Naive thymus-derived CD8-positive, alpha-beta T cell (primary cell): ENCODE results near the gene OPRL1. TPM values are rescaled to one million over a fixed set of nuclear protein-coding genes. Genes with fewer than 3 reads are reported as not detected.

Source experiments
- ATAC-seq, 2 donors: fragments of 150-1000 bp; cut with Tn5 transposase in 1 of 2; sonication (Bioruptor Pico), chemical (Tn5 transposase) in 1 of 2; 1 replicate in 1 of 2; 2 replicates in 1 of 2; pipeline ENCODE4 v1.10.0; 2021; ENCODE audit warnings: mild to moderate bottlenecking in 2 of 2, moderate library complexity in 2 of 2
- POLR2A ChIA-PET: fragments of 350-600 bp; sonication (Branson Sonifier 250); formaldehyde crosslinking; loops from one replicate; lab custom pipeline; 2021; ENCODE audit warnings: antibody characterized with exemption; lab: Charles Lee
- DNase-seq, 10 donors: peaks; one replicate each; pipeline versions ENCODE4 v3.0.0 to v3.0.0-alpha.2; 2020 to 2022
- H3K27ac Mint-ChIP-seq, 10 donors: one replicate each; pipeline ENCODE4 v1.8.0; 2020 to 2022; ENCODE audit warnings: mild to moderate bottlenecking in 10 of 10, mixed read lengths in 10 of 10, moderate library complexity in 4 of 10, inconsistent platforms in 1 of 10
- H3K27me3 Mint-ChIP-seq, 5 donors: one replicate each; pipeline ENCODE4 v1.8.0; 2021 to 2022; ENCODE audit warnings: mixed read lengths in 5 of 5
- H3K36me3 Mint-ChIP-seq, 3 donors: one replicate each; pipeline ENCODE4 v1.8.0; 2020 to 2022; ENCODE audit warnings: mixed read lengths in 3 of 3, mild to moderate bottlenecking in 2 of 3, inconsistent platforms in 1 of 3
- H3K4me1 Mint-ChIP-seq, 4 donors: one replicate each; pipeline ENCODE4 v1.8.0; 2021 to 2022; ENCODE audit warnings: mixed read lengths in 4 of 4
- H3K4me3 Mint-ChIP-seq, 10 donors: one replicate each; pipeline ENCODE4 v1.8.0; 2020 to 2022; ENCODE audit warnings: mild to moderate bottlenecking in 10 of 10, mixed read lengths in 10 of 10, moderate library complexity in 6 of 10, inconsistent platforms in 1 of 10
- H3K9me3 Mint-ChIP-seq, 9 donors: one replicate each; pipeline ENCODE4 v1.8.0; 2020 to 2022; ENCODE audit warnings: mixed read lengths in 9 of 9, mild to moderate bottlenecking in 3 of 9, inconsistent platforms in 1 of 9, moderate library complexity in 1 of 9
- polyA plus RNA-seq, 3 donors: library from polyadenylated mRNA; unstranded; fragments of 300-500 nt; fragmentation: Illumina TruSeq; gene quantifications; one replicate each; pipeline ENCODE4 v1.2.3, GENCODE V29; 2021
- total RNA-seq, 8 experiments: library from RNA in 2 of 8; stranded (reverse) in 2 of 8; gene quantifications; one replicate each; pipeline ENCODE4 v1.2.3 and lab custom pipeline; 2021 to 2026

The OPRL1 gene
- total and polyA plus RNA-seq, 5 experiments from 2014 or later, result 0.77 to 1.6 (median 0.91) TPM

DNA sequence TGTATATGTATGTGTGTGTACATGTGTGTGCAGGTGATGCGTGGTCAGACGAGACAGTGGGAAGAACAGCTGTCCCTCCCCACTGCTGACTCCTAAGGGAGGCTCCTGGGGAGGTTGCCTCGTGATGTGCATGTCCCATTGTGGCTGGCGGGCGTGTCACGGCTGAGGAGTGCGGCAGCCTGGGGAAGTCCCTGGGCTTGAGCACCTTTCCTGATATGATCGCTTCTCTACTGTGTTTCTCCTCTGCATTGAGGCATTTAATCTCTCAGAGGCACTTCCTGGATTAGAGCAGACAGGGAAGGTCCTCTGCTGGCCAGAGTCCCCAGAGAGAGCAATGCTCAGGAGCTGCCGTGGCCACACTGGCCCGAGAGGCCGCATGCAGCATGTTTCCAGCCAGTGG lies 16.0 kb downstream of the OPRL1 start:
- Mint-ChIP-seq H3K4me1 (peaks cover 5 to 17% (median 11%) of the 10 kb centered on the region in 4 donors), H3K36me3 (peaks cover 0 to 5% (median 3%) of the 10 kb centered on the region in 3 donors), H3K27ac (no peak overlapping the region), H3K4me3 (no peak overlapping the region), H3K27me3 (peaks cover 0 to under 1% (median 0%) of the 10 kb centered on the region in 5 donors), H3K9me3 (peaks cover 0 to 11% (median 0%) of the 10 kb centered on the region in 9 donors)
- POLR2A ChIA-PET, result no interaction called here
- no peak for DNase-seq
- no peak for ATAC-seq

DNA sequence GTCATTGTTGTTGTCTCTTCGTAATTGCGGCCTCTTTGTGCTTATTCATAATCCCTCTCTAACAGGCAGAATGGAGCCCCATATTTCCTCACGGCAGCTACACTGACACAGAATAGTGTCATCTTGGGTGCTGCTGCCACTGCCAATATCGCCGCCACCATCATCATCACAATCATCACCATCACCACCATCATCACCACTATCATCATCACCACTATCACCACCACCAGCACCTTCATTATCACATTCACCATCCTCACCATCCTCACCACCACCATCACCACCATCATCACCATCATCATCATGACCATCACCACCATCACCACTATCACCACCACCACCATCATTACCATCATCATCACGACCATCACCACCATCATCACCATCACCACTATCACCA lies 16.7 kb downstream of the OPRL1 start:
- POLR2A ChIA-PET, result no interaction called here
- no peak for ATAC-seq
- Mint-ChIP-seq H3K36me3 (peaks cover 0 to 5% (median 3%) of the 10 kb centered on the region in 3 donors), H3K9me3 (peaks cover 0 to 11% (median 0%) of the 10 kb centered on the region in 9 donors), H3K27ac (peak overlapping the region in 1 of 10 donors; percentile 1), H3K4me1 (peaks cover 11 to 24% (median 17%) of the 10 kb centered on the region in 4 donors), H3K27me3 (peaks cover 0 to 6% (median 5%) of the 10 kb centered on the region in 5 donors), H3K4me3 (no peak overlapping the region)
- no peak for DNase-seq

DNA sequence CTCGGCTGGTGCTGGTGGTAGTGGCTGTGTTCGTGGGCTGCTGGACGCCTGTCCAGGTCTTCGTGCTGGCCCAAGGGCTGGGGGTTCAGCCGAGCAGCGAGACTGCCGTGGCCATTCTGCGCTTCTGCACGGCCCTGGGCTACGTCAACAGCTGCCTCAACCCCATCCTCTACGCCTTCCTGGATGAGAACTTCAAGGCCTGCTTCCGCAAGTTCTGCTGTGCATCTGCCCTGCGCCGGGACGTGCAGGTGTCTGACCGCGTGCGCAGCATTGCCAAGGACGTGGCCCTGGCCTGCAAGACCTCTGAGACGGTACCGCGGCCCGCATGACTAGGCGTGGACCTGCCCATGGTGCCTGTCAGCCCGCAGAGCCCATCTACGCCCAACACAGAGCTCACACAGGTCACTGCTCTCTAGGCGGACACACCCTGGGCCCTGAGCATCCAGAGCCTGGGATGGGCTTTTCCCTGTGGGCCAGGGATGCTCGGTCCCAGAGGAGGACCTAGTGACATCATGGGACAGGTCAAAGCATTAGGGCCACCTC lies 18.7 kb downstream of the OPRL1 start:
- DNase-seq, result no peak
- Mint-ChIP-seq H3K36me3 (peaks cover 0 to 5% (median 3%) of the 10 kb centered on the region in 3 donors), H3K4me1 (peaks cover 13 to 33% (median 21%) of the 10 kb centered on the region in 4 donors), H3K27me3 (peaks cover 0 to 20% (median 7%) of the 10 kb centered on the region in 5 donors), H3K9me3 (peaks cover 0 to 11% (median 0%) of the 10 kb centered on the region in 9 donors), H3K27ac (no peak overlapping the region), H3K4me3 (no peak overlapping the region)
- ATAC-seq, result no peak
- POLR2A ChIA-PET, result interaction anchor here (2.1 kb wide), 1 partner anchor 19 kb away, joined by 6 read pairs; the partner anchor contains the start of genes OPRL1 and RGS19

DNA sequence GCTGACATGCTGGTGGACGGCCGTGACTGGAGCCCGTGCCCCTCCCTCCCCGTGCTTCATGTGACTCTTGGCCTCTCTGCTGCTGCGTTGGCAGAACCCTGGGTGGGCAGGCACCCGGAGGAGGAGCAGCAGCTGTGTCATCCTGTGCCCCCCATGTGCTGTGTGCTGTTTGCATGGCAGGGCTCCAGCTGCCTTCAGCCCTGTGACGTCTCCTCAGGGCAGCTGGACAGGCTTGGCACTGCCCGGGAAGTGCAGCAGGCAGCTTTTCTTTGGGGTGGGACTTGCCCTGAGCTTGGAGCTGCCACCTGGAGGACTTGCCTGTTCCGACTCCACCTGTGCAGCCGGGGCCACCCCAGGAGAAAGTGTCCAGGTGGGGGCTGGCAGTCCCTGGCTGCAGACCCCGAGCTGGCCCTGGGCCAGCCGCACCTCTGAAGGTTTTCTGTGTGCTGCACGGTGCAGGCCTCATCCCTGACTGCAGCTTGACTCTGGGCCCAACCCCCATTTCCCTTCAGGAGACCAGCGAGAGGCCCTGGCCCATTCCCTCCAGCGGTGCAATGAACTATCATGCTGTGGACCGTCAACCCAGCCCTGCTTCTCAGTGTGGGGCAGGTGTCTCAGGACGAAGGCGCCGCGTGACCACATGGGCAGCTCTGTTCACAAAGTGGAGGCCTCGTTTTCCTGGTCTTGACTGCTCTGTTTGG lies 19.4 kb downstream of the OPRL1 start:
- ATAC-seq (no peak), DNase-seq (no peak)
- peaks cover 13 to 37% (median 21%) of the 10 kb centered on the region in 4 donors for H3K4me1 Mint-ChIP-seq
- no peak overlapping the region for H3K4me3 Mint-ChIP-seq
- peaks cover 0 to 11% (median 0%) of the 10 kb centered on the region in 9 donors for H3K9me3 Mint-ChIP-seq
- peak overlapping the region in 1 of 10 donors; percentile 80 for H3K27ac Mint-ChIP-seq
- peaks cover 0 to 5% (median 3%) of the 10 kb centered on the region in 3 donors for H3K36me3 Mint-ChIP-seq
- H3K27me3 Mint-ChIP-seq, result peaks cover 0 to 26% (median 7%) of the 10 kb centered on the region in 5 donors
- POLR2A ChIA-PET, result interaction anchor here (1.0 to 2.1 kb wide), 3 partner anchors 16 to 131 kb away, joined by 3 to 6 read pairs (median 6); partner anchors contain the start of genes LKAAEAR1, OPRL1 and RGS19

DNA sequence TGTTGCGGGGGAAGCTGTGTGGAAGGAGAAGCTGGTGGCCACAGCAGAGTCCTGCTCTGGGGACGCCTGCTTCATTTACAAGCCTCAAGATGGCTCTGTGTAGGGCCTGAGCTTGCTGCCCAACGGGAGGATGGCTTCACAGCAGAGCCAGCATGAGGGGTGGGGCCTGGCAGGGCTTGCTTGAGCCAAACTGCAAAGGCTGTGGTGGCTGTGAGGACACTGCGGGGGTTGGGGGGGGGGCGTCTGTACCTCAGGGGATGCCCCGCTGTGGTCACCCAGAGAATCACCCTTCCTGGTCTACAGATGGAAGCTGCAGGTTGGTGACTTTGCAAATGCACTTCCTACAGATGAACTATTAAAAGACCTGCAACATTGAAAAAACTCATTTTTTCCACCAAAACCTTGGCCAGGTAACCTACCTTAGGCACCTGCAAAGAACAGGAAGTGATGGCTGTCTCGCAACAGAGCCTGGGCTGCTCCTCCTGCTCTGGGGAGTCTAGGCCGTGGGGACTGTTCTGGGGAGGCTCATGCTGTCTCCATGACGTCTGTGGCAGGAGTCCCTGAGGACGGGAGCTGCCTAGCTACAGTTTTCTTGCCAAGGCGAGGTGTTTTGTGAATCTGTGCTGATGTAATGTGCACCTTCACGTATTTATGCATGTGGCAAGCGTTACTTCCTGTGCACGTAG lies 20.1 kb downstream of the OPRL1 start:
- Mint-ChIP-seq H3K27ac (peak overlapping the region in 8 of 10 donors; percentile 36 to 88 (median 65)), H3K4me1 (peaks cover 13 to 37% (median 21%) of the 10 kb centered on the region in 4 donors), H3K9me3 (peaks cover 0 to 11% (median 0%) of the 10 kb centered on the region in 9 donors), H3K4me3 (peak overlapping the region in 5 of 10 donors; percentile 21 to 75 (median 31)), H3K36me3 (peaks cover 0 to 5% (median 3%) of the 10 kb centered on the region in 3 donors), H3K27me3 (peaks cover 0 to 26% (median 7%) of the 10 kb centered on the region in 5 donors)
- ATAC-seq (peak; percentile 78 to 91), DNase-seq (peak in 7 of 10 donors; percentile 41 to 77 (median 67))
- POLR2A ChIA-PET, result interaction anchor here (0.6 to 2.1 kb wide), 4 partner anchors 16 to 132 kb away, joined by 3 to 6 read pairs (median 4); partner anchors contain the start of genes LKAAEAR1, OPRL1 and RGS19

DNA sequence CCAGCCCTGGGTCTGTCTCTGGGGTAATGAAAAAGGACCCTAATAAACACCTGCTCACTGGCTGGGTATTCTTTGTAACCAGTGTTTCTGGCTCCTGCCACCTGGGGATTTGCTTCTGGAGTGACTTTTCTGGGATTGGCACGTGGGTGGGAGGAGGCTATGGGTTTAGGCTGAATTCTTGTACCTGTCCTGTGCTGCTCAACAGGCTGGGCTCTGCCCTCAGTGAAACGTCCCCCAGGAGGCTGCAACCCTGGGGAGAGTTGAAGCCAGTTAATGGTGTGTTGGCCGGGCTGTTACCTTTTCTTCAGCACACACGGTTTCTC lies 20.6 kb downstream of the OPRL1 start:
- DNase-seq, result no peak
- POLR2A ChIA-PET, result interaction anchor here (0.6 to 2.1 kb wide), 2 partner anchors 21 to 123 kb away, joined by 3 to 6 read pairs; partner anchors contain the start of genes OPRL1 and RGS19

DNA sequence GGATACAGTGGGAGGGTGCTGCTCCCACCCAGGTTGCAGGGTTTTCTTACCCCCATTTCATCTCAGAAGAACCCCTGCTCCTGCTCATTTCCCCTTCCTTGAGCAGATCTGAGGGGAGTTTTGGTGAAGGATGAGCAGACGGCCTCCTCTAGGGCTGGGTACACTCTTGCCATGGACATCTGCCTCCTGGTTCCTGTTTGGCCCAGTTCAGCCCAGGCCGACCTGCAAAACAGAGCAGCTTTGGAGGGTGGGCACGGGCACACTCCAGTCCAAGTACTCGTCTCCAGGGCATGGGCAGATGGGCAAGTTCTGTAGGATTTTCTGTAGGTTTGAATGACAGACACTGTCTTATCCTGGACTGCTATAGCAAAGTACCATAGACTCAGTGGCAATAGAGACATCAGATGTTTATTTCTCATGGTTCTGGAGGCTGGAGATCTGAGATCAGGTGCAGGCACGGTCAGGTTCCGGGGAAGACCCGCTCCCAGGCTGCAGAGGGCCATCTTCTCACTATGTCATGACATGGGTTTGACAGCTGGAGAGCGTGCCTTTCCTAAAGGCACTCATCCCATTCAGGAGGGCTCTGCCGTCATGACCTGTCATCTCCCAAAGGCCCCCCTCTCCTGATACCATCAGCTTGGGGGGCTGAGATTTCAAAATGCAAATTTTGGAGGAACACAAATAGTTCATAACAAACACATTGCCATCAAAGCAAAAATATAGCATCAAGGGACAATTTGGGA lies 21.2 kb downstream of the OPRL1 start:
- POLR2A ChIA-PET, result interaction anchor here (0.6 to 2.1 kb wide), 2 partner anchors 22 to 123 kb away, joined by 3 to 6 read pairs; partner anchors contain the start of genes OPRL1 and RGS19
- peak overlapping the region in 9 of 10 donors; percentile 57 to 80 (median 71) for H3K4me3 Mint-ChIP-seq
- H3K27ac Mint-ChIP-seq, result peak overlapping the region in 8 of 10 donors; percentile 24 to 80 (median 51)

More for the DNA sequence above, 20.6 kb downstream of the OPRL1 start:
- H3K36me3 Mint-ChIP-seq, result peaks cover 0 to 5% (median 3%) of the 10 kb centered on the region in 3 donors
- H3K27me3 Mint-ChIP-seq, result peaks cover 0 to 26% (median 7%) of the 10 kb centered on the region in 5 donors
- peak overlapping the region in 7 of 10 donors; percentile 36 to 88 (median 74) for H3K27ac Mint-ChIP-seq
- peak overlapping the region in 4 of 10 donors; percentile 21 to 75 (median 28) for H3K4me3 Mint-ChIP-seq
- ATAC-seq, result peak in 1 of 2 donors; percentile 16
- peaks cover 0 to 11% (median 0%) of the 10 kb centered on the region in 9 donors for H3K9me3 Mint-ChIP-seq
- H3K4me1 Mint-ChIP-seq, result peaks cover 13 to 37% (median 21%) of the 10 kb centered on the region in 4 donors

DNA sequence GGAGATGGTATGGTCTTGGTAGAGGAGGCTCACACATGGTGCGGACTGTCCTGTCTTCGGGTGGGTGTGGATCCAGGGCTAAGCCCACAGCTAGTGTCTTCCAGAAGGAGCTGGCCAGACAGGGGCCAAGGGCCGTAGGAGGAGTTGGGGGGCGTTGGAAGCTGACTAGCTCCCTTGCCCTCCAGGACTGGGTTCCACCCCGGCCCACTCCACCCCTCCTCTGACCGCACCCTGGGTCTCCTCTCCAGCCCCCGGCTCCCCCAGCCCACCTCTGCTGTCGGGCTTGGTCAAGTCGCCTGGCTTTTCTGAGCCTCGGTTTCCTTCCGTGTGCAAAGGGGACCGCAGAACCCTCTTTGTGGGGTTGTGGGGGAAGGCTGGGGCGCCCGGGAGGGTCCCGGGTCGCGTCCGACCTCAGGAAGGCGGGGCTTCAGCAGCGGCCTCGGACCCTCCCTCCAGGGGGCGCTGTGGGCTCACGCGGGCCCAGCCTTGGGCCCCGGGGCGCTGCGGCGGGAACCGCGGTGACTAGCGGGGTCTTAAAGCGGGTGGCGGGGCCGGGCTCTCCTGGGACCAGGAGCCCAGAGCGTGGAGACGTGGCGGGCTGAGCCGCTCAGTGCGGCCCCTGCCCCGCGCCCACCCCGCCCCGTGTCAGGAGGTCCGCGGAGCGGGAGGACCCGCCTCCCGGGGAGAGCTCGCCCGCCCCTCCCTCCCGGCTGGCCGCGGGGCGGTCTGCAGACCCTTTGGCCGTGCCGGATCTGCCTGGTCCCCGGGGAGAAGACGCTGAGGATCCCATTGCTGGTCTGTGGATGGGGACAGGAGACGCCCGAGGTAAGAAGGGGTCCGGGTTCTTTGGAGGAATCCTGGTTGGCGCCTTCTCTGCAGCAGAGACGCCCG lies 22.1 kb downstream of the OPRL1 start:
- ATAC-seq (peak; percentile 42 to 79), DNase-seq (peak; percentile 49 to 81 (median 71))
- Mint-ChIP-seq H3K27me3 (peaks cover 0 to 26% (median 7%) of the 10 kb centered on the region in 5 donors), H3K4me3 (peak overlapping the region in 9 of 10 donors; percentile 57 to 80 (median 71)), H3K36me3 (peaks cover 0 to 1% (median 0%) of the 10 kb centered on the region in 3 donors), H3K9me3 (peaks cover 0 to 4% (median 0%) of the 10 kb centered on the region in 9 donors), H3K27ac (peak overlapping the region in 3 of 10 donors; percentile 40 to 80 (median 57)), H3K4me1 (peaks cover 12 to 44% (median 22%) of the 10 kb centered on the region in 4 donors)
- POLR2A ChIA-PET, result no interaction called here

More for the DNA sequence above, 21.2 kb downstream of the OPRL1 start:
- ATAC-seq (no peak), DNase-seq (peak in 1 of 10 donors; percentile 2)
- H3K4me1 Mint-ChIP-seq, result peaks cover 13 to 39% (median 21%) of the 10 kb centered on the region in 4 donors
- peaks cover 0 to 11% (median 0%) of the 10 kb centered on the region in 9 donors for H3K9me3 Mint-ChIP-seq
- H3K27me3 Mint-ChIP-seq, result peaks cover 0 to 26% (median 7%) of the 10 kb centered on the region in 5 donors
- peaks cover 0 to 5% (median 3%) of the 10 kb centered on the region in 3 donors for H3K36me3 Mint-ChIP-seq

DNA sequence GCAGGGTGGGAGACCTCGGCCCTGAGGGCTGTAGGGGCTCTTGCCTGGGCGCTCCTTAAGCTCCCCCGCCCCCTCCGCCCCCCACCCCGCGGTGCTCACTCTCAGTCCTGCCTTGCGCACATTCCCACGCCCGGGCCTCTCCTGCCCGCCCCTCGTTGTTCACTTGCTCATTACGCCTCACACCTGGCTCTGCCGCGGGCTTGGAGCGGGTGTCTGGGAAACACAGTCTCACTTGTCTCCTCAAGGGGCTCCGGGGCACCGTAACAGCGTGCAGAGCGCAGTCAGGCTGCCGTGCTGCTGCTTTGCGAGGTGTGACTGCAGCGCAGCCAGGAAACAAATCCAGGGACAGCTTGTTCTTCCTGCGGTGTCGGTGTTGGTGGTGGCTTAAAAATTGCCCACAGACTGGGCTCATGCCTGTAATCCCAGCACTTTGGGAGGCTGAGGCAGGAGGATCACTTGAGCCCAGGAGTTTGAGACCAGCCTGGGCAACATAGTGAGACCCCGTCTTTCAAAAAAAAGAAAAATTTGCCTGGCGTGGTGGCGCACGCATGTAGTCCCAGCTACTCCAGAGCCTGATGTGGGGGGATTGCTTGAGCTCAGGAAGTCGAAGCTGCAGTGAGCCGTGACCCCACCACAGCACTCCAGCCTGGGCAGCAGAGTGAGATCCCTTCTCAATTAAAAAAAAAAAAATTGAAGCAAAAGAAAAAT lies 22.9 kb downstream of the OPRL1 start:
- Mint-ChIP-seq H3K9me3 (no peaks in the 10 kb centered on the region), H3K36me3 (no peaks in the 10 kb centered on the region), H3K27ac (peak overlapping the region in 2 of 10 donors; percentile 59 to 78), H3K4me3 (peak overlapping the region; percentile 48 to 82 (median 68)), H3K27me3 (peaks cover 0 to 26% (median 7%) of the 10 kb centered on the region in 5 donors), H3K4me1 (peaks cover 16 to 51% (median 29%) of the 10 kb centered on the region in 4 donors)
- ATAC-seq, result no peak
- DNase-seq, result peak in 3 of 10 donors; percentile 21 to 64 (median 21)
- POLR2A ChIA-PET, result no interaction called here
